GM21515 (cell line): Measurements from ENCODE around the gene SMIM24.
"Not testable (repeated sequence)": the region's sequence is repeated elsewhere in the genome, so short reads cannot be mapped to it uniquely, and the experiment has no call there.

ENCODE experiments used
- ATAC-seq: cut with Tn5 transposase; IDR thresholded peaks from one replicate; pipeline ENCODE4 v1.9.1; 2021; ENCODE audit not compliant: unreplicated experiment

SMIM24 gene

DNA sequence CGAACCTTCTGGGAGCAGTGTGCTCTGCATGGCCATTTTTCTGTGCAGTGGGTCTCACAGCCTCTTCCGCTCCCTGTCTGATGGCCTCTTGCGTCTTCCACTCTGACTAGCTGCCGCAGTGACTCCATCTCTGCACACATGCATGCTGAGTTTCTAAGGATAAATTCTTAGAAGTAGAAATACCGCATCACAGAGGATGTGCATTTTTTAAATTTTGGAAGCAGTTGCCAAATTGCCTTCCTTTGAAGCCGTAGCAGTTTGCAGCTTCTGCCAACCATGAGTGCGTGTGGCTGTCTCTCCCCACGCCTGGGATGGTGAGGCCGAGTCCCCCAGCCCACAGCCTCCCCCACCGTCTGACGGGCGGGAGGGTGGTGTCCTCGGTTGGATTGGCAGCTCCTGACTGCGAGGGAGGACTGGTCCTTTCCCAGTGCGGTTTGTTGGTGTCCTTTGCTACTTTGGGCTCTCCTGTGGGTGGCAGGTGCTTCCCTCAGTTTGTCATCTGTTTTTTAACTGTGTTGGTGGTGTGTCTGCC, 35.6 kb upstream of the SMIM24 start:
- ATAC-seq: no peak

DNA sequence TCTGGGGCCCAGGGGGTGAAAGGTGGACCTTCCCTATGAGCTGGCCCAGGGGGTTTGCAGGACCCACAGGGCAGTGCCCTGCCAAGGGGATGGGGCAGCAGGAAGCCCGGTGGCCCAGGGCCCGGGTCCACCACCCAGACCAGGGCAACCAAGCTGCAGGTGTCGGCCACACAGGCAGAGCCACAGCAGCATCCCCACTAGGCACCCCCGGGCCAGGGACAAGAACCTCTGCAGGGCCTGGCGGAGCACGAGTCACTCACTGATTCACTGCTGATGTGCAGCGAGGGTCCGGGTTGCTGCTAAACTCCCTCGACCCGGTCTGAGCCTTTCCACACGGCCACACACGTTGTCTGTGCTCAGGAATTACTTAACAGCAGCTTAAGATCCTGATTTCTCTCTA, 34.6 kb upstream of the SMIM24 start:
- no peak for ATAC-seq

DNA sequence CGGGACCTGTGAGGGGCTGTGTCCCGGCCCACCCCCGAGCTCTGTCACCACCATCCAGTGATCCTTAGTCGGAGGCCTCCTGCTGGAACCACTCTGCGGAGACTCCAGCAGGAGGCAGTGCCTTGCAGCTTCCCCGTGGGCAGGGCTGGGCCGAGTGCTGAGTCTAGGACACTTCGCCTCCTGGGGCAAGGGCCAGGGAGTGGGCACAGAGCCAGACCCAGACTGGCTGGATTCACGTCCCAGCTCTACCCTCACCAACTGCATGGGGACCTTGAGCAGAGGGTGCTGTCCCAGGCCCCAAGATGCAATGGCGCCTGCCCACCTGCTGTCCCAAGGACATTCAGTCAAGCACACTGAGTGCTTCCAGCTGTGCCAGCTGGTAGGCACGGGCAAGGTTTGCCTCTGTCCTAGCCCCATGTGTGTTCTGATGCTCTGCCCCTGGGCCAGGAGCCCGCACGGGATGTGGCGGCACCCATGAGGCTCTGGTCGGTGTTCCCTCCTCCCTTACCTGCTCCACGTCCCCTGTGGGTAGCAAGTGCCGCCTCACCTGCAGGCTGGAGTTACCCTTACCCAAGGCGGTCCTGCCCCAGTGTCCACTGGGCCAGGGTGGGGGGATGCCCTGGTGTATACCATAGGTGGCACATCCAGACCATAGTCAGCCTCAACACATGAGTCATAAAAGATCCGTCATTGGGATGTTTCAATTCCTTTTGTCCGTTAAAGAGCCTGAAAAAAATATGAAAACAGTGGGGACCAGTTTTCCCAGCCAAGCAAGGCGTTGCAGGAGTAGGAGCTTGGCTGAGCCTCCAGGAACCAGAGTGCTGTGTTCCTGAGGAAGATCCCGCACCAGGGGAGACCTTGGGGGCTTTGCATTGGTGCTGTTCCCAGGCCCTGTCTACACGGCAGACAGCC, 33.2 kb upstream of the SMIM24 start:
- no peak for ATAC-seq

GRCh38 chr19:3512562-3513228, 32.4 kb upstream of the SMIM24 start:
- ATAC-seq: no peak

DNA sequence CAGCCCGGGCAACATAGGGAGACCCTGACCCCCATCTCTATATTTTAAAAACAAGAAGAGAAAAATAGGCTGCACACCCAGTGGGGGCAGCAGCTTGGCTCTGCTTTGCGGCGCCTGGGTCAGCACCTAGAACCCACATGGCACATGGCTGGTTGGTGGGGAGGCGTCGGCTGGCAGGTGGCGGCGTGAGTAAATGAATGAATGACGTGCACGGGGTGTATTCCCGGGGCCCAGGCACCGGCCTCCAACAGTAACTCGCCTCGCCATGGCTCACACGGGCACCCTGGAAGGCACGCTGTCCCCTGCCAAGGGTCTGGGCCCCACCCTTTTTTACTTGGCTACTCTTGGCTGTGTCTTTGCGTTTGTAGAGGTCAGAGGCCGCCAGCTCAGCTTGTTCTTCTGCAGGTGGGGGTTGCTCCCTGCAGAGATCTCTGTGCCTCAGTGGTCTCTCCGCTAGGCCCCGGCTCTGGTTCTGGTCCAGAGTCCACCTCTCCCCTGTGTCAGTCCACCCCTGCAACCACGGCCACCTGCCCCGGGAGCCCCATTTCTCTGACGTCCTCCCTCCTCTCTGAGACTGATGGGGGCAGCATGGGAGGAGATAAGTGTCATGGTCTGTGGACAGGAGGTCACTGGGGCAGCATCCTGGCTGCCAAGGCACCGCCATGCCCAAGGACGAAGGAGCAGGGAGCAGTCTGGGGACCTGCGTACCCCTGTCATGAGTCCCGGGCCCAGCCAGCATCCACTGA, 31.4 kb upstream of the SMIM24 start:
- no peak for ATAC-seq

GRCh38 chr19:3510727-3511126, 30.4 kb upstream of the SMIM24 start:
- no peak for ATAC-seq

- ATAC-seq: no peak
Measured at GRCh38 chr19:3509566-3509989, 29.3 kb upstream of the SMIM24 start.

GRCh38 chr19:3508771-3509535, 28.6 kb upstream of the SMIM24 start:
- ATAC-seq: no peak

- not testable (repeated sequence) for ATAC-seq
Measured at GRCh38 chr19:3508121-3508661, 27.9 kb upstream of the SMIM24 start.

- ATAC-seq: no peak
Measured at GRCh38 chr19:3507371-3508120, 27.2 kb upstream of the SMIM24 start.

GRCh38 chr19:3506384-3507340, 26.3 kb upstream of the SMIM24 start:
- ATAC-seq: peak; percentile 7

DNA sequence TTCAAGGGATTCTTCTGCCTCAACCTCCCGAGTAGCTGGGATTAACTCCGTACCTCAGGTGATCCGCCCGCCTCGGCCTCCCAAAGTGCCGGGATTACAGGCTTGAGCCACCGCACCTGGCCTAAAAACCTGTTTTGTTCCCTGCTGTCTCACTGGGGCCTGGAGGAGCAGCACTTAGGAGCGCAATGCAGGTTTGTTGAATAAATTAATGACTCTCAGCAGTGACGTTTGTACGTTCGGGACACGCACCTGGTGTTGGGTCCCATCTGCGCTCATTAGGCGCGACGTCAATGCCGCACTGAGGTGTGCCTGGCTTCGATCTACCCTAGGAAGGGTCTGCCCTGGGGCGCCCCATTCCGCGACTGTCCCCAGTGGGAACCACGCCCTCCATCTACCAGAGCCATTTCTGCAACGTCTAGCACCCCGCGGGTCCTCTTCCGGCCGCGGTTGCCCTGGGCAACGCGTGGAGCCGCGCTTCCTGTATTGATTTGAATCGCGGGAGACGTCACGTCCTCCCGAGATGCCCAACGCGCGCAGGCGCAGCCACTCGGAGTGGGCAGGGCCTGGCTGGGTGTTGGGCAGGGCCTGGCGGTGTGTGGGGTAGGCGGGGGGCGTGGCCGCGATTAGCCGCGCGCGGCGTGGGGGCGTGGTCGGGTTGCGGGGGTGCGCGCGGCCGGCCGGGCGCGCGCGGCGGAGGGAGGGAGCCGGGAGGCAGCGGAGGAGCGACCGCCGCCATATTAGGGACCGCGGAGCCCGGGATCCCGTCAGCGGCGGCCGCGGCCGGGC, 25.5 kb upstream of the SMIM24 start, which contains the start of gene FZR1:
Gene FZR1 (plus strand): TSS at position 714 of the 786 bp plus-strand sequence. CDS start 16,679 bp downstream, outside the sequence.
- ATAC-seq: peak; percentile 81

GRCh38 chr19:3504735-3505134, 24.4 kb upstream of the SMIM24 start:
- no peak for ATAC-seq

DNA sequence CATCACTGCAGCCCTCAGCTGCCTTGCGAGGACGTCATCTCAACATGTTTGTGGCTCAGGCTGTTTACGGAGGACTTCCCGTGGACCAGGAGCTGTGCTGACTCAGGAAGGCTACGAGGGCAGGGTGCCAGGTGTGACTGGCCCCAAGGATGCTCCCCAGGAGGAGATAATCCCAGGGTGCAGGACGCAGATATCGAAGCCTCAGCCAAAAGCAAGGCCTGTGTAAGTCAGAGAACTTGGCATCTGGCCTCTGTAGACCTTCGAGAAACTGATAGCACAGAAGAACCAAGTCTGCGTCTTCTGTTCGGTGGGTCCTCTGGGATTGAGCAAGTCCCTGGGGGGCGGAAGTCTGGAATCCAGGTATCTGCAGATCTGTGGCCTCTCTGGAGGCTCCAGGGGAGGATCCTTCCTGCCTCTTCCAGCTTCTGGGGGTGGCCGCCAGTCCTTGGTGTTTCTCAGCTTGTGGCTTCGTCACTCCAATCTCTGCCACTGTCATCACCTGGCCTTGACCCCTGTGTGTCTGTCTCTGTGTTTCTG, 22.8 kb upstream of the SMIM24 start:
- no peak for ATAC-seq

DNA sequence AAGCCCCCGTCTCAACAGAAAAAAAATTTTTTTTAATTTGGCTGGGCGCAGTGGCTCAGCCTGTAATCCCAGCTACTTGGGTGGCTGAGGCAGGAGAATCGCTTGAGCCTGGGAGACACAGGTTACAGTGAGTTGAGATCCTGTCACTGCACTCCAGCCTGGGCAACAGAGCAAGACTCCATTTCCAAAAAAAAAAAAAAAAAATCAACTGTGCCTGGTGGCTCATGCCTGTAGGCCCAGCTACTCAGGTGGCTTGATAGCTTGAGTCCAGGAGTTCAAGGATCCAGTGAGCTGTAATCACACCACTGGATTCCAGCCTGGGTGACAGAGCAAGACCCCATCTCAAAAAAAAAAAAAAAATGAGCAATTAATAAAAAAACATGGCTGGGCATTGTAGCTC, 21.5 kb upstream of the SMIM24 start:
- no peak for ATAC-seq

DNA sequence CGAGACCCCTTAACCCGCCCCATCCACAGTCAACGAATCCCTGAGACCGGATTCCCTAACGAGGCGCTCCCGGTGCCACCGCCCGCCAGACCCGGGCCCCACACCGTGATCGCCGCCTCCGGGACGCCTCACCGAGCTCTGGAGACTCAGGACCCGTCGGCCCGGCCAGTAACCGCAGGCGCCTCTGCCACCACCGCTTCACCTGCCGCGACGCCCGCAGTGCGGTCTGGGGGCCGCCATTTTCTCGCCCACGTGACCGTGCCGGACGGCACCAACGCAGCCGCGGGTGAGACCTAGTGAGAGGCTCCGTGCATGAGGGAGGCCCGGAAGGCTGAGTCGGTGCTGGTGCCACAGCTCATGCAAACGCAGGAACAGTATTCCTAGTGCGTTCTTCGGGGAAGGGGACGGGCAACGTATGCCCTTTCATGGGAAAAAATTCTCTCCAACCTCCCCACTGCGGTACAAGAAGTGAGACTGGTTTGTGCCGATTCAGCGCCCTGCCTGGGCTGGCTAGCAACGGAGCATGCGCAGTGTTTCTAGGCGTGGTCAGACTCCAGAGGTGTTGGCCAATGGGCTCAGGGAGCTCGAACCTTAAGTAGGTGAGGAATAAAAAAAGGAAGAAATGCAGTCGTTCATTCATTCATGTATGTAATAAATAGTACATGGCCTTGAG, 20.2 kb upstream of the SMIM24 start, which contains the start of gene DOHH:
Gene DOHH (minus strand): TSS at position 246 of the 673 bp plus-strand sequence. CDS start 3,860 bp downstream, outside the sequence.
- peak; percentile 66 for ATAC-seq
